ENCODE results near the gene FAM241A.
"Not testable (repeated sequence)": the region's sequence is repeated elsewhere in the genome, so short reads cannot be mapped to it uniquely, and the experiment has no call there.

FAM241A gene

DNA sequence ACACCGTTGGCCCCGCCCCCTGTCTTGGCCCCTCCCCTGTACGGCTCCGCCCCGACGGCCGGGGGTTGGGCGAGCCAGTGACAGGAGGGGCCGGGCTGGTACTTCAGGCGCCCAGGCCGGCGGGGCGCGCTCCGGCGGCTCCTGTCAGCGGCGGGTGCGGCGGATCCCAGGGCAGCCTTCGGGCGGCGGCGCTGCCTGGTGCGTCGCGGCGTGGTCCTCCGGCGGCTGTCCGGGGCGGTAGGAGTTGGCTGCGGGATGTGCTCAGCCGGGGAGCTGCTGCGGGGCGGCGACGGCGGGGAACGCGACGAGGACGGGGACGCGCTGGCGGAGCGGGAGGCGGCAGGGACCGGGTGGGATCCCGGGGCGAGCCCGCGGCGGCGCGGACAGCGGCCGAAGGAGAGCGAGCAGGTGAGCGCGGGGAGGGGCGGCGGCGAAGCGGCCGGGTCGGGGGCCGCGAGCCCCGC lies at the start of gene FAM241A:
Gene FAM241A, plus strand, starts transcription at position 129 of the 464 bp plus-strand sequence. Its CDS starts 127 bp downstream, at position 256.
- FAIRE-seq (peak; percentile 89), DNase-seq (ENCODE audit: insufficient read length, low spot score) (peak; percentile 89)

DNA sequence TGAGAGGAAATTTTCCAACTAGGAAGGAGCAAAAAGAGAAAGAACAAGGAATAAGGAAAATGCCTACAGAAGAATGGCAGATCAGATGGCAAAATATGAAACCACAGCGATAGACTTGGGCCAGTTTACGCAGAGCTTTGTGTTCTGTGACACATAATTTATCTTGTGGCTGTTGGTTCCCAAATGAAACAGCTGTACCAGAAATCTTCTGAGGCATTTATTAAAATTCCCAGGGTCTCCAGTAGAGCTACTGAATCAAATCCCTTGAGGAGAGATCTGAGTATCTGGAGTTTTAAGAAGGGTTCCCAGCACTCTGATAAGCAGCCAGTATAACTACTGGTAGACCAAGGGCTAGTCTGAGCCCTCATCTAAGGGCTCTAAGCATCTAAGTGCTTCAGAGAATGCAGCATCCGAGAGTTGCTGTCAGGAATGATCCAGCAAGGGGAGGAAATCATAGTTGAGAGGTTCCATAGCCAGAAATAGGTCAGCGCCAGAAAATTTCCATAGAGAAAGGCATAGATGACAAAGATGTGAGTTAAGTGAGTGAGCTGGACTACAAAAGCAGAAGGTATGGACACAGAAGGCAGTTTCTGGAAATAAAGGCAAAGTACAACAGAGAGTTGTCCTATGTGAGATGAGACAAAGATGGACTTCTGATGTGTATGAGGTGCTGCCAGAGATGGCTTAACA lies 46.3 kb upstream of the FAM241A start:
- no peak for DNase-seq (ENCODE audit: insufficient read length, low spot score)
- FAIRE-seq: no peak

DNA sequence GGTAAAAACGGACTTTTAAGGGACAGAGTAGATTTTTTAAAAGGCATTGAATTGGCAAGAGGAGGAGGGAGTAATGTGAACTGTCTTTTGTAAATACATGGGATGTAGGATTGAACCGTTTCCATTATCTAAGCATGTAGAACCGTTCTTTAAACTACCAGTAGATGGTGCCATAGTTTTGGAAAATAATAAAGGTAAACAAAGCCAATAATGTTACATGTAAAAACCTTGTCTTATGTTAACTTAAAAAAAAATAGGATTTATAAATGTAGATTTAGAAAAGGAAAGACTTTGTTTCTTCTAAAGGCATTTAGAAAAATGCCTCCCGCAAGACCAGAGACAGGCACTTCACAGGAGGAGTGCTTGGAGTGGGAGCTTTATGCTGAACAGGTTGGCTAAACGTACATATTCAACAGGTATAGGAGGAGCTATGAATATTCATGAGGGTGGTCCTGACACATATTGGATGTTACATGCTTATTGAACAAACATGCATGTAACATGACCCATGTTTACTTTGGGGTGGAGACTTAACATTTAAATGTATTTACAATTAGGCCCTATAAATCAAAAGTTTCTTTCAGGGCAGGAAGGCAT lies 45.5 kb upstream of the FAM241A start:
- FAIRE-seq (peak; percentile 95), DNase-seq (ENCODE audit: insufficient read length, low spot score) (no peak)

DNA sequence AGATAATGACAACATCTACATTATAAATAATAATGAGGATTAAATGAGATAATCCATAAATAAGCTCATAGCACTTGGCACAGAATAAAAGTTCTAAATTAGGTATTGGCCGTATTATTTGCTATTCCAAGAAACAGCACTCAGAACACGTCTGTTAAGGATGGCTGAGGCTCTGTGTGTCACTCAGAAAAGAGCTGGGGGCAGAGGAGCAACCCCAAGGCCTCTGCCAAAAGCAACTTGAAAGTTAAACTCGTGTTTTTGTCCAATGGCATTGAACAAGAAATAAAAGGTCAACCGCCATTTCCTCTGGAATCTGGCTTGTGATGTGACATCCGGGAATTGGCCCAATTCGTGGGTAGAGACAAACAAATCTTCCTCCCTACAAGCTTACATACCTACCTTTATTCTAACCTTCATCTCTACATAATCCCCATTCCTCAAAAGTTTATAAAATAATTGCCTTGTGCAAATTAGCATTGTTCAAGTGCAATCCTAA lies 42.3 kb upstream of the FAM241A start:
- no peak for DNase-seq (ENCODE audit: insufficient read length, low spot score)

DNA sequence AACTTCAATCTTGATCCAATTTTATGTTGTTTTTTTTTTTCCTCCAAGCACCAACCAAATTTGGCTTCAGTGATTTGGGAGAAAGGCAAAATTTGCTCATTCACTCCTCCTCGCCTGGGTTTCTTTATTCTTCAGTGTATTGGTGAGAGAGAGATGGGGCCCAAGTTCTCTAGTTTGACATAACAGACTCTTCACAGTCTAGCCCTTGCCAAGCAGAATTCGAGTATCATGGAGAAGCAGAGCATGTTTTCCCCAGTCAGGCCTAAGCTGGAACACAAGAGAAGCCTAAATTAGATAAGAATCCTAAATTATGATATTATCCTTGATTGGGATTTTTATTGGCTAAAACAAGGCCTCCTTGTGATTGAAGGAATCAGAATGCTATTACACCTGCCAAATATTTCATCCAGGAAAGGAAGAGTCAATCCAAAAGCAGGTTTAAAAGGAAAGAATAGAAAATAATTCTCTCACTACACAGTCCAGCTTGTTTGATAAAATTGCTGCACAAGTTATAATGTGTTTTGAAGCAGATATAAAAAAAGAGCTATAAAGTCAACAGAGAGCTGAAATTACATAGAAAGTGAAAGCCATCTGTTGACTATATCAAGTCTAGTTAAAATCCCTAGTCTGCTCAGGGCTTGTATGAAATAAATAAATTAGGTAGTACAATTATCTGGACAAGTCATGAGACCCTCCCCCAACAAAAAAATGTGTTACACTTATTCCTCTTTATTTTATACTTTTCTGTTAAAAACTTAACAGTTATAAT lies 39.9 kb upstream of the FAM241A start:
- DNase-seq (ENCODE audit: insufficient read length, low spot score): no peak
- FAIRE-seq: no peak

More for the DNA sequence above, 42.3 kb upstream of the FAM241A start:
- FAIRE-seq: no peak

DNA sequence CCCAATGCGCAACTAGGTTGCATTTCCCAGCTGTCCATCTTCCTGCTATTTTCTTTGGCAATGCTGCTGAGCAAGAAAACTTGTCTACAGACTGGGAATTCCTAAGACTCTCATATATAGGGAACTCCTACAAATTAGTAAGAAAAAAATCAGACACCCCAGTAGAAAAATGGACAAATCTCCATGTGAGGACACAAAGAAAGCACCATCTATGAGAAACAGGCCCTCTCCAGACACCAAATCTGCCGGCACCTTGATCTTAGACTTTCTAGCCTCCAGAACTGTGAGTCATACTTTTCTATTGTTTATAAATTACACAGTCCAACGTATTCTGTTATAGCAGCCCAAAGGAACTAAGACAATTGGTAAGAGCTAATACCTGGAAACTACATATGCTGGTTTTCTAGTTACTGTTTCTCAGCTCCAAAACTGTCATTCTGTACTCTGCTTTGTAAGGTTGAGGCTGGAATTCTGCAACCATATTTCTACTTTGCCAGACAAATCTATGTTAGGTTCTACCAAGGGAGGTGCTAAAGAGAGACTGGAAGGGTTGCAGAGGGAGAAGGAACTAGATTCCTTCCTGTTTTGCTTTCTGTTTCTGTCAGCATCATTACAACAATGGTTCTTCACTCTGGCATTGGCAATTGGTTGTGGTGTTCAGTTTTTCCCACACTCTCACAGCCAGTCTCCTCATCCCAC lies 35.7 kb upstream of the FAM241A start:
- FAIRE-seq (peak; percentile 86), DNase-seq (ENCODE audit: insufficient read length, low spot score) (no peak)

DNA sequence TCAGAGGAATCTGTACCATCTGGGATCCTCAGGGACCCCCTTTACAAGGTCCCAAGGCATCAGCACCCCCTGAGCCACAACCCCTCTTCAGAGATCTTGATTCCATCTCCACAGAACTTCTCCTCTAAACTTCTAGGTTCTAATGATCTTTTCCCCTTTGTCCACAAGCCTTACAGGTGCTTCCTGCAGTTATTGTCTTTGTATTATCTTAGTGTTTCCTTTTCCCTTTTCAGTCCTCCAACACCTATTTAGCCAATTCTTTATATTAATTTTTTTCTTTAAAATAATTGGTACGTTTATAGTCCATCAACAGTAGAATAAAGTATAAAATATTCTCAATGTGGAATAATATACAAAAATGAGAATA lies 35.2 kb upstream of the FAM241A start:
- FAIRE-seq: no peak
- DNase-seq (ENCODE audit: insufficient read length, low spot score): no peak

DNA sequence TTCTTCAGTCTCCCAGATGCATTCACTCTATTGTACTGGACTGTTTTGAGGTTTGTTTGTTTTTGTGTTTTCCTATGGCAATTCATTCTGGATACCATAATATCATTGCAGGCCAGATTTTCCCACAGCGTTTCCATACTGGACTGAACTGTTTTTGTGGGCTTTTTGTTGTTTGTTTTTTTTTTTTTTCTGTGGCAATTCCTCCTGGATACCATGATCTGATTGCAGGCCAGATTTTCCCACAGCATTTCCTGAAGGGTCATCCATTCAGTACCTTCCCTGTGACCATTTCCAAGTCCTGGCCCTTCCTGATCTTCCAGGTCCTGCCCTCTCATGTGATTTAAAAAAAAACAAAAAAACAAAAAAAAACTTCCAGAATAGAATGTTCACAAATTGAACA lies 33.9 kb upstream of the FAM241A start:
- no peak for FAIRE-seq
- no peak for DNase-seq (ENCODE audit: insufficient read length, low spot score)

DNA sequence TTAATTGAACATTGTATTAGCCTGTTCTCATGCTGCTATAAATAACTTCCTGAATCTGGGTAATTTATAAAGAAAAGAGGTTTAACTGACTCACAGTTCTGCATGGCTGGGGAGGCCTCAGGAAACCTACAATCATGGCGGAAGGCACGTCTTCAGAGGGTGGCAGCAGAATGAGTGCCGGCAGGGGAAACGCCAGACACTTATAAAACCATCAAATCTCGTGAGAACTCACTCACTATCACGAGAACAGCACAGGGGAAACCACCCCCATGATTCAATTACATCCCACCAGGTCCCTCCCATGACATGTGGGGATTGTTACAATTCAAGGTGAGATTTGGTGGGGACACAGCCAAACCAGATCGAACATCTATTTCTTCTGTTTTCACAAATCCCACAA lies 33.2 kb upstream of the FAM241A start:
- not testable (repeated sequence) for DNase-seq (ENCODE audit: insufficient read length, low spot score); FAIRE-seq

DNA sequence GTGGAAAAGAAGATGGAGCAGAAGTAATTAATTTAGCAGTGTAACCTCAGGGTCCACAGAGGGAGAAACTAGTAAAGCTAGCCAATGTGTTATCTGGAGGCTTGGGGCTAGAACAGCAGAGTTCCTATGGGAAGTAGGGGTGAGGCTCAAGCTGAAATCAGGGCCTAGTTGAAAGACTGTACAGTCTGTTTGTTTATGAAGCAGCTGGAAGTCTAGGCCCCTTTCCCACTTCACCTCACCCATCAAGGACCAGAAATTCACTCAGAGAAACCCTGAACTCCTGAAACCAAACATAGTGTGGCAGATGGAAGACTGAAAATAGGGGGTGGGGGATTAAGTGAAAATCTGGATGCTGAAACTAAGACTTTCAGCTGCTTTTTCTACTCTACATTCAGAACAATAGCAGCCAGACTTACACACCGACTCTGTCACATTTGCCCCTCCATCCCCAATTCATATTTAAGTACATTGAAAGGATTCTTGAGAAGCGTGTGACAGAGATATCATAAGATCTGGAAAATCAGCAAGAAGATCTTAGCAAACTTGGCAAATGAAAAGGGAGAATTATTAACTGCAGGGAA lies 32.6 kb upstream of the FAM241A start:
- no peak for DNase-seq (ENCODE audit: insufficient read length, low spot score)
- FAIRE-seq: no peak

DNA sequence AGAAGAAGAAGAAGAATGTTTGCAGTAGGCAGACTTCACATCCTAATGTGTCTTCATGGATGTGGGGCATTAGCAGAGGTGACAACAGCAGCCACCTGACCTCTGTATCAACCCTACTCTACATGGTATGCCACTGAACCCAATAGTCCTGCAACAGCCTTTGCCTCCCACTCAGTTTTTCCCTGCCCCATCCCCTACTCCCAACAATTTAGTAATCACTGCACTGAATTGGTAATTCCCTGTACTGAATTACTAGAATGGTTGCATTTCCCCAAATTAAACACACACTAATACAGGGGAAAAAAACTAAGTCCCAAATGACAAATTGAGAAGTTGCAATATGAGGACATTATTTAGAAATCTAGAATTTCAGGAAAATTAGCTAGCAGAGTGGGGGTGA lies 31.4 kb upstream of the FAM241A start:
- no peak for FAIRE-seq

DNA sequence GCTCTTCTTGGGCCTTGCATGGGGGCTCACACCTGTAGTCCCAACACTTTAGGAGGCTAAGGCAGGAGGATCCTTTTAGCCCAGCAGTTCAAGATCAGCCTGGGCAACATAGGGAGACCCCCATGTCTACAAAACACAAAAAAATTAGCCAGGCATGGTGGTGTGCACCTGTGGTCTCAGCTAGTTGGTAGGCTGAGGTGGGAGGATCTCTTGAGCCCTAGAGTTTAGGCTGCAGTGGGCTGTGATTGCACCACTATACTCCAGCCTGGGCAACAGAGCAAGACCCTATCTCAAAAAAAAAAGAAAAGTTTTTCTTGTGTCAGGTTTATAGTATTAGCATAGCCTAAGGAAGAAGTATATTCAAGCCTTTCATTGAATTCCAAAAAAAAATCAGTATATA lies 30.8 kb upstream of the FAM241A start:
- DNase-seq (ENCODE audit: insufficient read length, low spot score): no peak
- no peak for FAIRE-seq

More for the DNA sequence above, 31.4 kb upstream of the FAM241A start:
- no peak for DNase-seq (ENCODE audit: insufficient read length, low spot score)

DNA sequence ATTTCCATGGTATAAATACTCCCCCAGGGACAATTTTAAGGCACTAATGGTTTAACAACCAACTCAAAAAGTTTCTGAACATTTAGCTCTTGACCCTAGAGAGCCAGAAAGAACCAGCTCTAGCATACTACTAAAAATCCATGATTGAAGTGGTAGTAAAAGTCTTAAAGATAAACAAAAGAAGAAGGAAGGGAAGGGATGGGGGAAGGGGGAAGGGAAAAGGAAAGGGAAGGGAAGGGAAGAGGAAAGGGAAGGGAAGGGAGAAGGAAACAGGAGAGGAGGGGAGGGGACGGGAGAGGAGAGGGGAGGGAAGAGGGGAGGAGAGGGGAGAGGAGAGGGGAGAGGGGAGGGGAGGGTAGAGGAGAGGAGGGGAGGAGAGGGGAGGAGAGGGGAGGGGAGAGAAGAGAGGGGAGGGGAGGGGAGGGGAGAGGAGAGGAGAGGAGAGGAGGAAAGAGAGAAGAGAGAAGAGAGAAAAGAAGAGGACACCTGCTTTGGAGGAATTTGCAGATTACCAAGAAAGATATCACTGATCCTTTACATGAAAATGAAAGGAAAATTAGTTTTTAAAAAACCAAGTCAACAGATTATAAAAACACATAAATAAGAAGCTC lies 26.4 kb upstream of the FAM241A start:
- peak; percentile 42 for FAIRE-seq
- DNase-seq (ENCODE audit: insufficient read length, low spot score): no peak

DNA sequence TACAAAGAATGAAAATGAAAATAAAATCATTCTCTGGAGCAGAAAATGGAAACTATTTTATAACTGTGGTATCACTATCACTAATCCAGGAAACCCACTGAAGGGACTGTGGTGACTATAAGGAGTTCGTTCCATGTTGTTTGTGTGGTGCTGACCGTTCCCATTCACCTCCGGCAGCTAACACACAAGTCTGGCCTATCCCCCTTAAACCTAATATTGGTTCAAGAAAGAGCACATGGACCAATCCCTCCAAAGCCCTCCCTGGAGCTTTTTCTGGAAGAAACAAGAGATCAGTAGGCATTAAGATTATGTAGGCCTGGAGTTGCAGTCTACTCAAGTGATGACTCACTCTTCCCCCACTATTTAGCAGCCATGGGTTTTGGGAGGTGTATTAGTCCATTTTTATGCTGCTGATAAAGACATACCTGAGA lies 25.9 kb upstream of the FAM241A start:
- FAIRE-seq: peak; percentile 84

DNA sequence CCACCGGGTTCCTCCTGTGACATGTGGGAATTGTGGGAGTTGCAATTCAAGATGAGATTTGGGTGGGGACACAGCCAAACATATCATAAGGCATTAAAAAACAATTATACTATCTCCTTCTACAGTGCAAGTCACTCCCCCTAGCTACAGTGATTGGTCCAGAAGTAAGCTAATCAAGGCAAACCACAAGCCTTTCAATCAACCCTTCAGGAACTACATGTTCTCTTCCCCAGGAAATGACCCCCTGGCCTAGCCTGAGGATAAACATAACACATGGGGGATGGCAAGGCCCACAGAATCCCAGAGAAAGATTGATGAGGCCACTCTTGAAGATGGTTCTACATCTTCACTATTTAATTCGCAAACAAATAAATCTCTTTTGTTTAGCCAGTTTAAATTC lies 25.2 kb upstream of the FAM241A start:
- DNase-seq (ENCODE audit: insufficient read length, low spot score) (no peak), FAIRE-seq (no peak)

More for the DNA sequence above, 25.9 kb upstream of the FAM241A start:
- no peak for DNase-seq (ENCODE audit: insufficient read length, low spot score)

DNA sequence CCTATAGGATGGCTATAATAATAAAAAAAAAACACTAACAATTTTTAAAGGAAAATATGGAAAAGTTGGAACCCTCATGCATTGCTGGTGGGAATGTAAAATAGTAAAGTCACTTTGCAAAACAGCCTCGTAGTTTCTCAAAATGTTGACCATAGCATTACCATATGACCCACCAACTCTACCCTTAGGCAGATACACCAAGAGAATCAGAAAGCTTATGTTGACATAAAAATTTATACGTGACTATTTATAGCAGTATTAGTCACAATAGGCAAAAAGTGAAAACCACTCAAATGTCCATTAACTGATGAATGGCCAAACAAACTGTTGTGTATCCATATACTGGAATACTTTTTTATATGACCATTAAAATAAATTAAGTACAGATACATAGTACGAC lies 19.8 kb upstream of the FAM241A start:
- FAIRE-seq (no peak), DNase-seq (ENCODE audit: insufficient read length, low spot score) (no peak)

DNA sequence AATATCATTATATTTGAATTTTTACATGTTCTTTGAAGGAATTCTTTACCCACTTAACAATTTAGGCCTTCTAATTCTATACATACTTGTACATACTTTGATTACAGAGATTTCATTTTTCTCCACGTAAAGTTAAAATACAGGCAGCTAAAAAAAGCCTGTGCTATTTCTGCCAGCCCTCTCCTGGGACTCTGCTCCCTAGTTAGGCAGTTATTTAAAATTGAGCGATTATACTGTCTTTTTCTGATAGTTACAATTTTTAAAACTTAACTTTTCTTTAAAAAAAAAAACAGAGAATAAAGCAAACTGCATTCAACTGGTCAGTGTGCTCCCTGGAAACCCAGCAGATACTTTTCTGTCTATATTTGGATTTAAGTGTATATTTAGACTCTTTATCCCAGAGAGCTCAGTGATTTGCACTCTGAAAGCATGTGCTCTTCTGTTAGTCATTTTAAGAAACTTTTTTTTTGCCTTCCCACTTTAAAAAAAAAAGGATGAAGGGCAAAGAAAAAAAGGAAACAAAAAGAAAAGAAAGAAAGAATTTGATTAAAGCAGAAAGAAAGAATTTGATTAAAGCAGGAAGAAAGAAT lies 18.1 kb upstream of the FAM241A start:
- FAIRE-seq (no peak), DNase-seq (ENCODE audit: insufficient read length, low spot score) (no peak)

DNA sequence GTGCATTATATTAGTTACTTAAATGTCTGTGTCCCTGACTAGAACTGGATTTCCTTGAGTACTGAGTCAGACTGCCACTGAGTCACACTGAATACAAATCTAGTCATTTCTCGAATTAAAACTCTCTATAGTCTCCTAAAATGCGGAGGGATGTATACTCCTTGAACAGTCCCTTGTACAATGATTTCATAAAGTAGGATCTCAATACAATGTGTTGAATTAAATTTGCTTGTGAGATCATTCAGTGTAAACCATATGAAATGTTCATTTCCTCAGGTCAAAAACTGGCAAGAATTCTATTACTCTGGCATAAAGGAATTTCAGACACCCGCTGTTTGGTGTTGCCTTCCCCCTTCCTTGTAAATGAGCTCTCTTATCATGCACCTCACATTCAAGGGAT lies 17.5 kb upstream of the FAM241A start:
- DNase-seq (ENCODE audit: insufficient read length, low spot score) (no peak), FAIRE-seq (no peak)

DNA sequence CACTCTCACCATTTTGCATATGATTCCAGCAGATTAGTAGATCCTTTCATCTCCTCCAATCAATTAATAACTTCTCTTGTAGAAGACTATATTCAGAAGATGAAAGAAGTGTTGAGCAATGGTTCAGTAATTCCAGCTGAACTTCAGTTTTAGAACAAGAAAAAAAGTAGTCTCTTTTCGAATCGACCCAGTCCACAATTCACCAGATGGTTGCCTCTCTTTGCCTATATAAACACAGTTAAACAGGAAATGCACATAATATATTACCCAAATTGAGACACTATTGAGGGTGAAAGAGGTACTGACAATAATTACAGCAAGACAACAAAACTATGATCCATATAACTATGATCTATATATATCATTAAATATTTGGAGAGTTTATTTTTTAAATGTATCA lies 16.8 kb upstream of the FAM241A start:
- DNase-seq (ENCODE audit: insufficient read length, low spot score) (no peak), FAIRE-seq (peak; percentile 11)

DNA sequence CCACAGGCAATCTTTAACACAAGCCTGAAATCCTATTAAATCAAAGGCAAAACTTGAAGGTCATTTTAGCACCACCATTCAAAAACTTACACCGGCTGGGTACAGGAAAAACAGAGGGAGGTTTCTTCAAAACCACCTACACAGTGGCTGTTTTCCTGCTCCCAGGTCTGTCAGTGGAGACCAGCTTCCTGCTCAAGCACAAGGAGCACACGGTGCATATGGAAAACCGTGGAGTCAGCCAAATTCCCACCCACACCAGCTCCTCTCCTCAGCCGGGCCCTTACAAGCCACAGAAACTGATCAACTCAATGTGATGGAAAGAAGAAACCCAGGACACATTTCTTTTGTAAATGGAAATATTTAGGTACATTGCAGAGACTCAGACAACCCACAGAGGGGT lies 14.3 kb upstream of the FAM241A start:
- FAIRE-seq (no peak), DNase-seq (ENCODE audit: insufficient read length, low spot score) (no peak)

Measured in GM19239 (cell line).